DMS 273 (cell line): ENCODE data around the gene OR10S1.
"Not testable (repeated sequence)": the region's sequence is repeated elsewhere in the genome, so short reads cannot be mapped to it uniquely, and the experiment has no call there.

ENCODE experiments used
- DNase-seq: peaks from one replicate; lab custom pipeline; 2025; ENCODE audit not compliant: unreplicated experiment; lab: John Stamatoyannopoulos, UW

OR10S1 gene, protein sequence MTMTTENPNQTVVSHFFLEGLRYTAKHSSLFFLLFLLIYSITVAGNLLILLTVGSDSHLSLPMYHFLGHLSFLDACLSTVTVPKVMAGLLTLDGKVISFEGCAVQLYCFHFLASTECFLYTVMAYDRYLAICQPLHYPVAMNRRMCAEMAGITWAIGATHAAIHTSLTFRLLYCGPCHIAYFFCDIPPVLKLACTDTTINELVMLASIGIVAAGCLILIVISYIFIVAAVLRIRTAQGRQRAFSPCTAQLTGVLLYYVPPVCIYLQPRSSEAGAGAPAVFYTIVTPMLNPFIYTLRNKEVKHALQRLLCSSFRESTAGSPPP

GRCh38 chr11:123977731-123978347 lies at the start of gene OR10S1:
Gene OR10S1, minus strand, starts transcription at chr11:123977781. Its CDS starts 117 bp downstream, at chr11:123977664.
- no peak for DNase-seq

DNA sequence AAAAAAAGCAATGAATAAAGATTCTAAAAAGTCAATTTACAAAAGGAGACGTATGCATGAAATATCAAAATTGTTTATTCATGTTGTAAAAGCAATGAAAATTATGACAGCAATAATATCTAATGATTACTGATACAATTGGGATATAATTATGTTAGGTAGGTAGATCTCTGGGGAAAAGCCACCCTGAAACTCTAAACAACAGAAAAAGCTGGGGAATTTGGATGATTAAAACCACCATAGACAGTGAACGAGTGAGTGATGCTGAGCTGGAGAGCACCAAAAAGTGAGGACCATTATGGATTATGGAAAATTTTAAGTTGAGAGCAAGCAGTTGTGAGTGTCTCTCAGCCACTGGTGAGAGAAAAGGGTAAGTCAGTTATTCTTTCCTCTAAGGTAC lies 48.9 kb upstream of the OR10S1 start, which contains the start of gene OR10G8:
TSS of gene OR10G8 (plus strand) at position 301 of the 400 bp plus-strand sequence. CDS start 2,825 bp downstream, outside the sequence.
- DNase-seq: no peak

DNA sequence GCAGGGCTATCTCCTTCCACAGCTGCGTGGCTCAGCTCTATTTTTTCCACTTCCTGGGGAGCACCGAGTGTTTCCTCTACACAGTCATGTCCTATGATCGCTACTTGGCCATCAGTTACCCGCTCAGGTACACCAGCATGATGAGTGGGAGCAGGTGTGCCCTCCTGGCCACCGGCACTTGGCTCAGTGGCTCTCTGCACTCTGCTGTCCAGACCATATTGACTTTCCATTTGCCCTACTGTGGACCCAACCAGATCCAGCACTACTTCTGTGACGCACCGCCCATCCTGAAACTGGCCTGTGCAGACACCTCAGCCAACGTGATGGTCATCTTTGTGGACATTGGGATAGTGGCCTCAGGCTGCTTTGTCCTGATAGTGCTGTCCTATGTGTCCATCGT lies 38.3 kb upstream of the OR10S1 start:
- DNase-seq: not testable (repeated sequence)

DNA sequence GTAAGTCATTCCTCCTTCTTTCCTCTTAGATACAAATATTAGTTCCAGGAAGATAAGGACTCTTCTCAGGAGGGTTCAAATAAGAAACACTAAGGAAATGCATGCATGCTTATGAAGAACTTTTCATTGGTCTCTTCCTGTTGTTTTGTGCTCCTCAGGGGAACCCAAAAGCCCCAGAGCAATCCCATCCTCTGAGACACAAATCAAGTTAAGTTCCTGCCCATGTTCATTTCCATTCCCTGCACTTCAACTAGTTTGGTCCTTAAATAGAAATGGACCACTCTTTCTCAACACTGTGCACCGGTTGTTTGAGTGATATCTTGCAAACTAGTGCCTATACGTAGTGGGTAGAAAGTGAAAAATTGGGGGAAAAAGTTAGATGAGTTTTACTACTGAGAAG lies 35.1 kb upstream of the OR10S1 start, which contains the start of gene OR10G4:
TSS of gene OR10G4 (plus strand) at position 301 of the 400 bp plus-strand sequence. CDS start 2,578 bp downstream, outside the sequence.
- no peak for DNase-seq

- DNase-seq: no peak
Measured at GRCh38 chr11:123995119-123995518, 17.5 kb upstream of the OR10S1 start, which contains the start of gene OR10G6. Gene OR10G6, minus strand, starts transcription at chr11:123995161. Its CDS starts 0 bp downstream, at chr11:123995161.

DNA sequence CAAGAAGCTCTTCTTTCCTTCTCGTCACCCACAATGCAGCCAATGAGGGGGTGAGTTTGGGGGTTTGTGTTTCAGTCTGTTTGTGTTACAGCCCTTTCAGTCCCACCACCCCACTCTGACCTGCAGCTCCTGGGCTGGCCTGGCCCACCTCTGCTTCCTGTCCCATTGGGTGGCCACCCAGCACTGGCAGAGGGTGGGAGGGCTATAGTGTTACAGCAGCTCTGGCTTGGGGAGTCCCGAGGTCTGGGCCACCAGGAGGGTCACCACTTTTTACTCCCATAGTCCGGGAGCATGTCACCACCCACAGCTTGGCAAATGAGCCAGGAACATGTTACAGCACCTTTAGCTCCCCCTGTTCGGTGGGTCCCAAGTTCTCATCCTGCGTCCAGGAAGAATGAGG lies 1.7 kb upstream of the OR10S1 start:
- DNase-seq: no peak

DNA sequence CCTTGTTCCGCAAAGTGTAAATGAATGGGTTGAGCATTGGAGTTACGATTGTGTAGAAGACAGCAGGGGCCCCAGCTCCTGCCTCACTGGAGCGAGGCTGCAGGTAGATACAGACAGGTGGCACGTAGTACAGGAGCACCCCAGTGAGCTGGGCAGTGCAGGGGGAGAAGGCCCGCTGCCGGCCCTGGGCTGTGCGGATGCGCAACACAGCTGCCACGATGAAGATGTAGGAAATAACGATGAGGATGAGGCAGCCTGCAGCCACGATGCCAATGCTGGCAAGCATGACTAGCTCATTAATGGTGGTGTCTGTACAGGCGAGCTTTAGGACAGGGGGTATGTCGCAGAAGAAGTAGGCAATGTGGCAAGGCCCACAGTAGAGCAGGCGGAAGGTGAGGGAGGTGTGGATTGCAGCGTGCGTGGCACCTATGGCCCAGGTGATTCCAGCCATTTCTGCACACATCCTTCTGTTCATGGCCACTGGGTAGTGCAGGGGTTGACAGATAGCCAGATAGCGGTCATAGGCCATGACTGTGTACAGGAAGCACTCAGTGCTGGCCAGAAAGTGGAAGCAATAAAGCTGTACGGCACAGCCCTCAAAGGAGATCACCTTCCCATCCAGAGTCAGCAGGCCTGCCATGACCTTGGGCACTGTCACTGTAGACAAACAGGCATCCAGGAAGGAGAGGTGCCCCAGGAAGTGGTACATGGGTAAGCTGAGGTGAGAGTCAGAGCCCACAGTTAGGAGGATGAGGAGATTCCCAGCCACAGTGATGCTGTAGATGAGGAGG lies 616 bp downstream of the OR10S1 start:
- DNase-seq: no peak

- no peak for DNase-seq
Measured at GRCh38 chr11:123973816-123974215, 3.8 kb downstream of the OR10S1 start.

GRCh38 chr11:123956752-123957151 lies 20.8 kb downstream of the OR10S1 start:
- no peak for DNase-seq

- no peak for DNase-seq
Measured at GRCh38 chr11:123945132-123945531, 32.4 kb downstream of the OR10S1 start.

DNA sequence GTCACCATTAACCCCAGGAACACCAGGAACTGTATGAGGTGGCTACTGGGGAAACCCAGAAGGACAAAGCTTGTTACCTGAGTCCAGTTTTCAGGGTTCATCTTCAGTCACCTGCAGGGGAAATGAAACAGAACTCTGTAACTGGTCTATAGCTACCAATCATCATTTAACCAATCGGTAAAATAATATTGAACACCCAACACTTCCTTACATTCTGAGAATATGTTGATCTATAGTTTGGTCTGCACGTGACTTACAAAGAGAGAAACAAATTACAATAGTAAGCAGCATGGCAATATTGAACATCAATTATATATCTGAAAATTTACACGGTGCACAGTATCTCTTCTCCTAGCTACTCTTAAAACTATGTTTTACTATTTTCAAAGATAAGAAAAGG lies 33.8 kb downstream of the OR10S1 start, which contains the start of gene OR6T1:
TSS of gene OR6T1 (minus strand) at position 101 of the 400 bp plus-strand sequence. CDS start at position 101, 0 bp downstream.
- DNase-seq: no peak

DNA sequence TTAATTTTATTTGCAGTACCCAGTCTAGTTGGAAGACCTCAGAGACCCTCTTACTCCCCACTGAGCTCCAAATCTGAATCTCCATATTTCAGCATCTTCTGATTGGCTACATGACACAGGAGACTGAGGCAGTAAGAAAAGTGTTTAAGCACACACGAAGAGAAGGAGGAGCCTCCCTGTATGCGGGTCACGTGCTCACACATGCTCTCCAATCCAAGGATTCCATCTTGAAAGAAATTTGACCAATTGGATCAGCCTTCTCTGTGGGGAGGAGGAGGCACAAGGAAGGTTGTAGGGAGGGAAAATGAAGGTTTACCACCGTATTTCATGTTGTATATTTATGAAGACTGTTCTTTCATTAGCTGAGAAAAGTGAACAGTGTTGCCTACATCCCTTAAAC lies 35.2 kb downstream of the OR10S1 start:
- no peak for DNase-seq

DNA sequence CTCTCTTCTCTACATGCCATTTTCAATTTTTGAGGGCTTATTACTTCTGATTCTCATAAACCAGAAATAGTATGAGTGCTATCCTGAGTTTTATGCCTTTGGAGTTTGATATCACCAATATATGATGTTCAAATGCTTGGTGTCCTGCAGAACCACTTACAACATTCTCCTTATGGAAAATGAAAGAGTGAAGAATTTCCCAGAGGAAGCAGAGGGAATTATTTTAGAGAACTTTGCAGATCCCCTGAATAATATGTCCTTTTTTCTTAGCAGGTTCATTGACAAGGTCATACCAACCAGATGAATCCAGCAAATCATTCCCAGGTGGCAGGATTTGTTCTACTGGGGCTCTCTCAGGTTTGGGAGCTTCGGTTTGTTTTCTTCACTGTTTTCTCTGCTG lies 38.3 kb downstream of the OR10S1 start, which contains the start of gene OR4D5:
TSS of gene OR4D5 (plus strand) at position 301 of the 400 bp plus-strand sequence. CDS start at position 301, 0 bp downstream.
- DNase-seq: no peak
